Fibroblast of lung (primary cell): ENCODE results near the gene PMEPA1.

ENCODE experiments used
- CTCF ChIP-seq, 2 donors: IDR thresholded peaks in 1 of 2; conservative IDR thresholded peaks in 1 of 2; 1 replicate in 1 of 2; 2 replicates in 1 of 2; pipeline ENCODE4 v1.5.1; 2011 to 2012; ENCODE audit warnings: low read length in 2 of 2, control low read depth in 1 of 2, inconsistent platforms in 1 of 2, low read depth in 1 of 2, mild to moderate bottlenecking in 1 of 2
- EZH2 ChIP-seq: IDR thresholded peaks from 2 replicates; pipeline ENCODE4 v1.5.1; 2012; ENCODE audit warnings: low read length, control low read depth, mild to moderate bottlenecking; ENCODE audit errors: missing control alignments

- TF ChIP-seq CTCF (conservative IDR thresholded peaks at IDR 0.05 in 1 of 2, IDR thresholded peaks at IDR 0.05 in 1 of 2; ENCODE audit: low read depth in 1 of 2, low read length in 2 of 2) (no peak), EZH2 (no peak)
Observed at GRCh38 chr20:57712341-57712740, 2.5 kb upstream of the PMEPA1 start.
